Pancreas (tissue), 10 donors: ENCODE results near the gene RHBDF2. TPM values are rescaled to one million over a fixed set of nuclear protein-coding genes. Genes with fewer than 3 reads are reported as not detected.

Experiments used
- ATAC-seq, 4 donors: fragments of 200-7000 bp; cut with Tn5 transposase; one replicate each; pipeline versions ENCODE4 v1.8.0 to v1.9.1; 2020; ENCODE audit warnings: mild to moderate bottlenecking in 4 of 4, moderate library complexity in 4 of 4
- DNase-seq, 6 donors: peaks; one replicate each; pipeline ENCODE4 v3.0.0-alpha.2; 2020
- FAIRE-seq: peaks from 2 replicates; lab custom pipeline; 2012; peaks lifted over from hg19 to GRCh38; lab: Jason Lieb, UNC
- H3K27ac ChIP-seq, 4 donors: fragments of 200-600 bp; sonication (generic); 1 replicate in 3 of 4; 2 replicates in 1 of 4; pipeline versions ENCODE4 v1.5.0 to v1.8.0; 2020
- H3K27me3 ChIP-seq, 4 donors: fragments of 200-600 bp; one replicate each; pipeline ENCODE4 v1.8.0; 2021
- H3K36me3 ChIP-seq, 3 donors: fragments of 200-600 bp; sonication (generic) in 1 of 3; one replicate each; pipeline versions ENCODE4 v1.5.0 to v1.8.0; 2020 to 2021
- H3K4me1 ChIP-seq, 3 donors: fragments of 200-600 bp; one replicate each; pipeline ENCODE4 v1.8.0; 2021
- H3K4me3 ChIP-seq, 4 donors: fragments of 200-600 bp; sonication (generic) in 2 of 4; one replicate each; pipeline versions ENCODE4 v1.5.0 to v1.8.0; 2020 to 2021
- H3K9me3 ChIP-seq, 4 donors: fragments of 200-600 bp; one replicate each; pipeline ENCODE4 v1.8.0; 2021
- CTCF ChIP-seq, 4 donors: fragments of 200-600 bp; sonication (generic) in 3 of 4; IDR thresholded peaks; one replicate each; pipeline versions ENCODE4 v1.5.0 to v1.8.0; 2021; ENCODE audit warnings: antibody characterized with exemption in 4 of 4
- WGBS, 2 donors: extraction: QIAGEN DNeasy Blood & Tissue Kit; methylation state at CpG; one replicate each; pipeline ENCODE4 v1.1.7; 2013; 5-methylcytosine and 5-hydroxymethylcytosine counted together
- intact Hi-C, 3 donors: fragments of 100-400 bp; cut with DNase I; formaldehyde crosslinking; loops; one replicate each; pipeline versions ENCODE4 v1.11.1 to v1.14.2; 2022
- polyA plus RNA-seq, 2 donors: library from polyadenylated mRNA; stranded (reverse); fragments of 200-250 nt; gene quantifications; one replicate each; pipeline ENCODE4 v1.2.3, GENCODE V29; 2013
- total RNA-seq, 6 donors: library from RNA; stranded (reverse); fragmentation: NEBNext Ultra II Directional in 4 of 6; extraction: Animal tissue kit (Norgen Biotek cat#: 25700) in 4 of 6; gene quantifications; one replicate each; pipeline versions ENCODE4 v1.2.1 to v1.2.4, GENCODE V29; 2021 to 2023
- donor health status: healthy with polysubstance abuse.
- donor health status: DM: no; HTN: no; CAD: no; lungs with moderate emphysema.
- donor health status: DM: no; HTN: no; CAD: no.
- donor health status: control.
- donor health status: control.
- donor health status: Bipolar disorder and iron deficiency.
- donor health status: DM: yes; HTN: yes; CAD: no.
- donor health status: DM: no; HTN: no; CAD: no.
- donor health status: DM: no; HTN: no; CAD: no.
- donor health status: DM: yes; HTN: yes; CAD: no.

RHBDF2 gene
- total and polyA plus RNA-seq, 8 donors, result 18.0 to 50.1 (median 22.4) TPM

GRCh38 chr17:76500747-76501017 is 541 bp downstream of the RHBDF2 start:
- WGBS, 2 donors, result 2 to 7% methylated on average over 7 to 10 of the region's 10 CpGs
- Histone ChIP-seq H3K9me3 (no peaks in the 10 kb centered on the region), H3K27me3 (no peaks in the 10 kb centered on the region), H3K4me1 (peaks cover 29 to 38% (median 38%) of the 10 kb centered on the region in 3 donors), H3K4me3 (peak overlapping the region; percentile 66 to 92 (median 83)), H3K27ac (peak overlapping the region; percentile 74 to 94 (median 90)), H3K36me3 (no peaks in the 10 kb centered on the region)
- intact Hi-C loops, result loop anchor here in 1 of 3 donors (10.0 kb wide), 1 partner anchor 96 kb away; no protein-coding TSS in a partner anchor
- ATAC-seq (peak in 2 of 4 donors; percentile 2 to 7), FAIRE-seq (no peak), DNase-seq (peak in 1 of 6 donors; percentile 36)
- no peak for TF ChIP-seq CTCF (IDR thresholded peaks at IDR 0.05)

GRCh38 chr17:76500074-76500746 is 1.0 kb downstream of the RHBDF2 start:
- 19 to 20% methylated on average over 17 of the region's 17 CpGs for WGBS, 2 donors
- Histone ChIP-seq H3K36me3 (no peaks in the 10 kb centered on the region), H3K4me3 (peak overlapping the region; percentile 66 to 92 (median 83)), H3K4me1 (peaks cover 29 to 38% (median 38%) of the 10 kb centered on the region in 3 donors), H3K27ac (peak overlapping the region; percentile 74 to 94 (median 90)), H3K9me3 (no peaks in the 10 kb centered on the region), H3K27me3 (no peaks in the 10 kb centered on the region)
- FAIRE-seq (no peak), DNase-seq (peak in 2 of 6 donors; percentile 33 to 47), ATAC-seq (no peak)
- no peak for TF ChIP-seq CTCF (IDR thresholded peaks at IDR 0.05)
- intact Hi-C loops, result loop anchor here in 1 of 3 donors (10.0 kb wide), 1 partner anchor 95 kb away; no protein-coding TSS in a partner anchor

- DNase-seq, result peak in 3 of 6 donors; percentile 37 to 49 (median 45)
- peak overlapping the region in 2 of 4 donors; percentile 83 to 92 for H3K4me3 ChIP-seq
- intact Hi-C loops, result no loop called here
- H3K4me1 ChIP-seq, result peaks cover 29 to 38% (median 38%) of the 10 kb centered on the region in 3 donors
- no peaks in the 10 kb centered on the region for H3K36me3 ChIP-seq
- no peaks in the 10 kb centered on the region for H3K27me3 ChIP-seq
- 31 to 37% methylated on average over 5 of the region's 5 CpGs for WGBS, 2 donors
- no peak for FAIRE-seq
- H3K9me3 ChIP-seq, result no peaks in the 10 kb centered on the region
- peak overlapping the region in 3 of 4 donors; percentile 3 to 94 (median 92) for H3K27ac ChIP-seq
- peak in 2 of 4 donors; percentile 0 for ATAC-seq
- TF ChIP-seq CTCF (IDR thresholded peaks at IDR 0.05), result no peak
These were observed 2.0 kb downstream of the RHBDF2 start for GRCh38 chr17:76499267-76499667.

GRCh38 chr17:76498876-76499251 is 2.4 kb downstream of the RHBDF2 start:
- WGBS, 2 donors, result 42 to 53% methylated on average over 4 of the region's 4 CpGs
- Histone ChIP-seq H3K4me3 (peak overlapping the region in 2 of 4 donors; percentile 83 to 92), H3K27ac (peak overlapping the region; percentile 3 to 94 (median 82)), H3K27me3 (no peaks in the 10 kb centered on the region), H3K4me1 (peaks cover 29 to 38% (median 38%) of the 10 kb centered on the region in 3 donors), H3K36me3 (no peaks in the 10 kb centered on the region), H3K9me3 (no peaks in the 10 kb centered on the region)
- intact Hi-C loops, result no loop called here
- no peak for TF ChIP-seq CTCF (IDR thresholded peaks at IDR 0.05)
- no peak for FAIRE-seq
- peak in 1 of 6 donors; percentile 15 for DNase-seq
- ATAC-seq, result no peak
